22Rv1 (cell line): ENCODE results near the gene DUSP1.

Experiments used
- ZFX ChIP-seq: fragments of 450-650 bp; IDR thresholded peaks from 2 replicates; pipeline ENCODE4 v1.6.1; 2017; ENCODE audit warnings: antibody characterized with exemption, borderline replicate concordance
- TF ChIP-seq, protein P1 (sequence below): fragments of 450-650 bp; IDR thresholded peaks from 2 replicates; pipeline ENCODE4 v1.5.1; 2017; ENCODE audit warnings: mild to moderate bottlenecking

DNA sequence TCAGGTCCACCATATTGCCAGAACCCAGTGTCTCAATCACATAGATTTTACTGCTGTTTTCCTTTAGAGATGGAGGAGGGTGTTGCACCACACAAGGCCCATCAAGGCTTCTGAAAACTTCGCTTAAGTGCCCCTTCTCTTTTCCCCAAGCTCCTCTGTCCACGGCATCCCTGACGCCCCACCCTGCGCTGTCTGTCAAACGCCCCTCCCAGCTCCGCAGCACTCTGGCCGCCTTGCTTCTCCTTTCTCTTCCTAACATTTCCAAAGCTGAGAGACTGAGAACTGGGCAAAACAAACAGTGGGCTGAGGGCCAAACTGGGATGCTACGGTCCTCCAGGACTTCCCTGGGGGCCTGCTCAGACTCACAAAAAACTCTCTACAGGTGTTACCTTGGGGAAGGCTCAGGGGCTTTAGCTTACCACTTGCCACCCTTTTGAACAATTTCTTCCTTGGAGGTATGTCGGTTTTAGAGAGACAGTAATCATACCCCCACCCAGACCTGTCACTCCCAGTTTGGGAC is 34.8 kb upstream of the DUSP1 start:
- TF ChIP-seq, protein P1, sequence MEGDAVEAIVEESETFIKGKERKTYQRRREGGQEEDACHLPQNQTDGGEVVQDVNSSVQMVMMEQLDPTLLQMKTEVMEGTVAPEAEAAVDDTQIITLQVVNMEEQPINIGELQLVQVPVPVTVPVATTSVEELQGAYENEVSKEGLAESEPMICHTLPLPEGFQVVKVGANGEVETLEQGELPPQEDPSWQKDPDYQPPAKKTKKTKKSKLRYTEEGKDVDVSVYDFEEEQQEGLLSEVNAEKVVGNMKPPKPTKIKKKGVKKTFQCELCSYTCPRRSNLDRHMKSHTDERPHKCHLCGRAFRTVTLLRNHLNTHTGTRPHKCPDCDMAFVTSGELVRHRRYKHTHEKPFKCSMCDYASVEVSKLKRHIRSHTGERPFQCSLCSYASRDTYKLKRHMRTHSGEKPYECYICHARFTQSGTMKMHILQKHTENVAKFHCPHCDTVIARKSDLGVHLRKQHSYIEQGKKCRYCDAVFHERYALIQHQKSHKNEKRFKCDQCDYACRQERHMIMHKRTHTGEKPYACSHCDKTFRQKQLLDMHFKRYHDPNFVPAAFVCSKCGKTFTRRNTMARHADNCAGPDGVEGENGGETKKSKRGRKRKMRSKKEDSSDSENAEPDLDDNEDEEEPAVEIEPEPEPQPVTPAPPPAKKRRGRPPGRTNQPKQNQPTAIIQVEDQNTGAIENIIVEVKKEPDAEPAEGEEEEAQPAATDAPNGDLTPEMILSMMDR = no peak
- TF ChIP-seq ZFX = no peak
